Loucy (cell line): ENCODE measurements around the gene MUC3A.

ENCODE experiments used
- EZH2phosphoT487 ChIP-seq: fragments of 200-600 bp; IDR thresholded peaks from 2 replicates; pipeline ENCODE4 v1.6.1; 2018; ENCODE audit warnings: antibody characterized with exemption, mild to moderate bottlenecking, moderate library complexity, borderline replicate concordance
- TF ChIP-seq, protein P1 (sequence below): fragments of 200-600 bp; sonication (generic); conservative IDR thresholded peaks from 2 replicates; pipeline ENCODE4 v1.5.1; 2014; ENCODE audit warnings: mild to moderate bottlenecking, antibody characterized with exemption, low read length

DNA sequence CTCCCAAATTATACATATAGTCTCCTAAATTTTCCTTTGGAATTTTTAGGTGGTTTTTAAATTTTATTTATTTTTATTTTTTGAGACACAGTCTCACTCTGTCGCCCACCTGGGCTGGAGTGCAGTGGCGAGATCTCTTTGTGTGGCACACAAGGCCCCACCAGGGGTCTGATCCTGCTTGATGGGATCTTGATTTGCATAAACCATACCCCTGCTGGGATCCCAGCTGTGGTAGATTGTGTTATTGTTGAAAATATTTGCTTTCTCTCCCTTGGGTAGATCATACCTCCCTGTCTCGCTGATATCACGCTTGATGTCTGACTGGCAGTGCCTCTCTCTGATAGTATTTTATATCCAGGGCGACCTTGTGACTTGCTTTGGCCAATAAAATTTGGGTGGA lies 5.6 kb upstream of the MUC3A start:
- TF ChIP-seq, protein P1, sequence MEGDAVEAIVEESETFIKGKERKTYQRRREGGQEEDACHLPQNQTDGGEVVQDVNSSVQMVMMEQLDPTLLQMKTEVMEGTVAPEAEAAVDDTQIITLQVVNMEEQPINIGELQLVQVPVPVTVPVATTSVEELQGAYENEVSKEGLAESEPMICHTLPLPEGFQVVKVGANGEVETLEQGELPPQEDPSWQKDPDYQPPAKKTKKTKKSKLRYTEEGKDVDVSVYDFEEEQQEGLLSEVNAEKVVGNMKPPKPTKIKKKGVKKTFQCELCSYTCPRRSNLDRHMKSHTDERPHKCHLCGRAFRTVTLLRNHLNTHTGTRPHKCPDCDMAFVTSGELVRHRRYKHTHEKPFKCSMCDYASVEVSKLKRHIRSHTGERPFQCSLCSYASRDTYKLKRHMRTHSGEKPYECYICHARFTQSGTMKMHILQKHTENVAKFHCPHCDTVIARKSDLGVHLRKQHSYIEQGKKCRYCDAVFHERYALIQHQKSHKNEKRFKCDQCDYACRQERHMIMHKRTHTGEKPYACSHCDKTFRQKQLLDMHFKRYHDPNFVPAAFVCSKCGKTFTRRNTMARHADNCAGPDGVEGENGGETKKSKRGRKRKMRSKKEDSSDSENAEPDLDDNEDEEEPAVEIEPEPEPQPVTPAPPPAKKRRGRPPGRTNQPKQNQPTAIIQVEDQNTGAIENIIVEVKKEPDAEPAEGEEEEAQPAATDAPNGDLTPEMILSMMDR: no peak
- TF ChIP-seq EZH2phosphoT487: no peak
